Glomerular visceral epithelial cell (primary cell): ENCODE results near the gene SLC46A2.

ENCODE experiments used
- DNase-seq: peaks from one replicate; pipeline ENCODE4 v3.0.0-alpha.2; 2016; ENCODE audit errors: extremely low spot score

SLC46A2 gene

GRCh38 chr9:112886351-112886750 is 4.3 kb downstream of the SLC46A2 start:
- DNase-seq, result no peak

- no peak for DNase-seq
Measured at GRCh38 chr9:112885324-112885723, 5.4 kb downstream of the SLC46A2 start.

- DNase-seq, result no peak
Measured at GRCh38 chr9:112884721-112885120, 6.0 kb downstream of the SLC46A2 start.

- DNase-seq, result peak; percentile 16
Measured at GRCh38 chr9:112884101-112884500, 6.6 kb downstream of the SLC46A2 start.

- DNase-seq, result peak; percentile 7
Measured at GRCh38 chr9:112881331-112881730, 9.3 kb downstream of the SLC46A2 start.

- DNase-seq, result no peak
Measured at GRCh38 chr9:112880650-112881049, 10.0 kb downstream of the SLC46A2 start.

GRCh38 chr9:112878752-112879151 is 11.9 kb downstream of the SLC46A2 start:
- DNase-seq, result no peak

- no peak for DNase-seq
Measured at GRCh38 chr9:112873773-112874405, 16.8 kb downstream of the SLC46A2 start.

GRCh38 chr9:112872019-112872418 is 18.7 kb downstream of the SLC46A2 start:
- DNase-seq, result no peak

GRCh38 chr9:112870556-112870955 is 20.1 kb downstream of the SLC46A2 start:
- no peak for DNase-seq

GRCh38 chr9:112869917-112870316 is 20.8 kb downstream of the SLC46A2 start:
- DNase-seq, result no peak

GRCh38 chr9:112869041-112869529 is 21.6 kb downstream of the SLC46A2 start:
- no peak for DNase-seq

GRCh38 chr9:112868461-112868860 is 22.2 kb downstream of the SLC46A2 start:
- DNase-seq, result no peak

- DNase-seq, result peak; percentile 57
Measured at GRCh38 chr9:112867275-112867991, 23.2 kb downstream of the SLC46A2 start.

GRCh38 chr9:112866662-112867274 is 23.9 kb downstream of the SLC46A2 start:
- DNase-seq, result peak; percentile 38

GRCh38 chr9:112864982-112865381 is 25.7 kb downstream of the SLC46A2 start:
- DNase-seq, result no peak

GRCh38 chr9:112864403-112864802 is 26.3 kb downstream of the SLC46A2 start:
- DNase-seq, result no peak

GRCh38 chr9:112863746-112864145 is 26.9 kb downstream of the SLC46A2 start:
- no peak for DNase-seq

GRCh38 chr9:112863214-112863613 is 27.5 kb downstream of the SLC46A2 start:
- DNase-seq, result no peak

- no peak for DNase-seq
Measured at GRCh38 chr9:112861638-112862555, 28.8 kb downstream of the SLC46A2 start.

GRCh38 chr9:112861155-112861554 is 29.5 kb downstream of the SLC46A2 start:
- no peak for DNase-seq

- no peak for DNase-seq
Measured at GRCh38 chr9:112860451-112860850, 30.2 kb downstream of the SLC46A2 start.
